ENCODE results near the gene KCNJ3.

KCNJ3 gene

DNA sequence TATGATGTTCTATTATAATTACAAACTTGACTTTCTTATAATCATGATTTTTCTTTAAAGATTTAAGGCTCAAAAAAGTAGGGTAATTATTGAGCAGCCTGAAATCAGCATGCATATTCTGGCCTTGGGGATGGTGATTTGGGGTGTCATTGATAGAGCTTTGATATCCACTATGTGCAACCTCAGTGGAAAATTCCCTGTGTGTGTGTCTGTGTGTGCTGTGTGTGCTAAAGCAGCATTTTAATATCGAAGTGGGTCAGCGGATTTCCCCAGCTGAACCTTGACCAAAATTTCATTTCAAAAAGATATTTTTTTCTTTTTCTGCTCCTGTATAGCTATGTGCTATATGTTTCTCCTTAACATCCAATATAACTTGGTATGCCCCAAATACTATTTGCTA, 11.6 kb downstream of the KCNJ3 start:
- Histone ChIP-seq H3K27ac (ENCODE audit: poor library complexity, severe bottlenecking) (no peak overlapping the region), H3K4me3 (ENCODE audit: severe bottlenecking) (no peak overlapping the region), H3K4me1 (ENCODE audit: insufficient read depth, poor library complexity, severe bottlenecking) (no peaks in the 10 kb centered on the region), H3K36me3 (ENCODE audit: low read depth) (no peaks in the 10 kb centered on the region), H3K9me3 (ENCODE audit: severe bottlenecking) (no peaks in the 10 kb centered on the region), H3K27me3 (ENCODE audit: insufficient read depth, poor library complexity, severe bottlenecking) (peaks cover 11% of the 10 kb centered on the region)
- no peak for DNase-seq (ENCODE audit: low spot score)
- TF ChIP-seq, protein P1, sequence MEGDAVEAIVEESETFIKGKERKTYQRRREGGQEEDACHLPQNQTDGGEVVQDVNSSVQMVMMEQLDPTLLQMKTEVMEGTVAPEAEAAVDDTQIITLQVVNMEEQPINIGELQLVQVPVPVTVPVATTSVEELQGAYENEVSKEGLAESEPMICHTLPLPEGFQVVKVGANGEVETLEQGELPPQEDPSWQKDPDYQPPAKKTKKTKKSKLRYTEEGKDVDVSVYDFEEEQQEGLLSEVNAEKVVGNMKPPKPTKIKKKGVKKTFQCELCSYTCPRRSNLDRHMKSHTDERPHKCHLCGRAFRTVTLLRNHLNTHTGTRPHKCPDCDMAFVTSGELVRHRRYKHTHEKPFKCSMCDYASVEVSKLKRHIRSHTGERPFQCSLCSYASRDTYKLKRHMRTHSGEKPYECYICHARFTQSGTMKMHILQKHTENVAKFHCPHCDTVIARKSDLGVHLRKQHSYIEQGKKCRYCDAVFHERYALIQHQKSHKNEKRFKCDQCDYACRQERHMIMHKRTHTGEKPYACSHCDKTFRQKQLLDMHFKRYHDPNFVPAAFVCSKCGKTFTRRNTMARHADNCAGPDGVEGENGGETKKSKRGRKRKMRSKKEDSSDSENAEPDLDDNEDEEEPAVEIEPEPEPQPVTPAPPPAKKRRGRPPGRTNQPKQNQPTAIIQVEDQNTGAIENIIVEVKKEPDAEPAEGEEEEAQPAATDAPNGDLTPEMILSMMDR (IDR thresholded peaks at IDR 0.05; ENCODE audit: poor library complexity, severe bottlenecking), result no peak
- no peak for ATAC-seq (ENCODE audit: low read depth)

GRCh38 chr2:154710685-154711084, 12.2 kb downstream of the KCNJ3 start:
- TF ChIP-seq, protein P1 (IDR thresholded peaks at IDR 0.05; ENCODE audit: poor library complexity, severe bottlenecking), result no peak
- Histone ChIP-seq H3K4me3 (ENCODE audit: severe bottlenecking) (no peak overlapping the region), H3K27me3 (ENCODE audit: insufficient read depth, poor library complexity, severe bottlenecking) (peaks cover 11% of the 10 kb centered on the region), H3K9me3 (ENCODE audit: severe bottlenecking) (no peaks in the 10 kb centered on the region), H3K4me1 (ENCODE audit: insufficient read depth, poor library complexity, severe bottlenecking) (no peaks in the 10 kb centered on the region), H3K27ac (ENCODE audit: poor library complexity, severe bottlenecking) (no peak overlapping the region), H3K36me3 (ENCODE audit: low read depth) (no peaks in the 10 kb centered on the region)
- no peak for DNase-seq (ENCODE audit: low spot score)
- no peak for ATAC-seq (ENCODE audit: low read depth)

- H3K36me3 ChIP-seq (ENCODE audit: low read depth), result no peaks in the 10 kb centered on the region
- no peak overlapping the region for H3K27ac ChIP-seq (ENCODE audit: poor library complexity, severe bottlenecking)
- no peak overlapping the region for H3K4me3 ChIP-seq (ENCODE audit: severe bottlenecking)
- no peaks in the 10 kb centered on the region for H3K9me3 ChIP-seq (ENCODE audit: severe bottlenecking)
- peaks cover 11% of the 10 kb centered on the region for H3K27me3 ChIP-seq (ENCODE audit: insufficient read depth, poor library complexity, severe bottlenecking)
- TF ChIP-seq, protein P1 (IDR thresholded peaks at IDR 0.05; ENCODE audit: poor library complexity, severe bottlenecking), result no peak
- no peak for DNase-seq (ENCODE audit: low spot score)
- no peak for ATAC-seq (ENCODE audit: low read depth)
- no peaks in the 10 kb centered on the region for H3K4me1 ChIP-seq (ENCODE audit: insufficient read depth, poor library complexity, severe bottlenecking)
Observed at GRCh38 chr2:154713675-154714074, 15.2 kb downstream of the KCNJ3 start.

- no peak overlapping the region for H3K4me3 ChIP-seq (ENCODE audit: severe bottlenecking)
- no peaks in the 10 kb centered on the region for H3K36me3 ChIP-seq (ENCODE audit: low read depth)
- no peaks in the 10 kb centered on the region for H3K27me3 ChIP-seq (ENCODE audit: insufficient read depth, poor library complexity, severe bottlenecking)
- no peaks in the 10 kb centered on the region for H3K9me3 ChIP-seq (ENCODE audit: severe bottlenecking)
- H3K27ac ChIP-seq (ENCODE audit: poor library complexity, severe bottlenecking), result no peak overlapping the region
- TF ChIP-seq, protein P1 (IDR thresholded peaks at IDR 0.05; ENCODE audit: poor library complexity, severe bottlenecking), result no peak
- DNase-seq (ENCODE audit: low spot score) (no peak), ATAC-seq (ENCODE audit: low read depth) (no peak)
- no peaks in the 10 kb centered on the region for H3K4me1 ChIP-seq (ENCODE audit: insufficient read depth, poor library complexity, severe bottlenecking)
Observed at GRCh38 chr2:154720651-154721050, 22.2 kb downstream of the KCNJ3 start.

- no peak overlapping the region for H3K27ac ChIP-seq (ENCODE audit: poor library complexity, severe bottlenecking)
- TF ChIP-seq, protein P1 (IDR thresholded peaks at IDR 0.05; ENCODE audit: poor library complexity, severe bottlenecking), result no peak
- H3K9me3 ChIP-seq (ENCODE audit: severe bottlenecking), result no peaks in the 10 kb centered on the region
- H3K27me3 ChIP-seq (ENCODE audit: insufficient read depth, poor library complexity, severe bottlenecking), result no peaks in the 10 kb centered on the region
- no peak overlapping the region for H3K4me3 ChIP-seq (ENCODE audit: severe bottlenecking)
- no peaks in the 10 kb centered on the region for H3K4me1 ChIP-seq (ENCODE audit: insufficient read depth, poor library complexity, severe bottlenecking)
- ATAC-seq (ENCODE audit: low read depth) (no peak), DNase-seq (ENCODE audit: low spot score) (no peak)
- H3K36me3 ChIP-seq (ENCODE audit: low read depth), result no peaks in the 10 kb centered on the region
Observed at GRCh38 chr2:154724194-154724797, 25.8 kb downstream of the KCNJ3 start.

Measured in RWPE2 (cell line).